ENCODE data around the gene ARSJ.
"Not testable (repeated sequence)": the region's sequence is repeated elsewhere in the genome, so short reads cannot be mapped to it uniquely, and the experiment has no call there.

The ARSJ gene

DNA sequence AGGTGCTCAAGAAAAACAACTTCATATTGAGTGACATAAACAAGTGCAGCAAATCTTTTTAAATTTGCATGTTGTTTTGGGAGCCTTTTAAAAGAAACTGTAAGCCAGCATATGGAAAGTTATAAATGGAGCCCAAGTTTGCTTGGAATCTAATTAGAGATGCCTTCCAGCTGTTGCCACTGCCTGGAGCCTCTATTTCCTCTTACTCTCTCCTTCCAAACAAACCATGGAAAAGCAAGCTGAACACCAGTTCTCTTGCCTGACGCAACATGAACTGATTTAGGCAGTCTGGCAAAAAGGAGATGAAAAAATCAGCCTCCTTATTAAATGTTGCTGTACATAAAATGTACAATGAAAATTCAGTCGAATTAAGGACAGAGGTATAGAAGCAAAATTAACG lies 21.5 kb downstream of the ARSJ start:
- DNase-seq (ENCODE audit: low read depth): no peak

DNA sequence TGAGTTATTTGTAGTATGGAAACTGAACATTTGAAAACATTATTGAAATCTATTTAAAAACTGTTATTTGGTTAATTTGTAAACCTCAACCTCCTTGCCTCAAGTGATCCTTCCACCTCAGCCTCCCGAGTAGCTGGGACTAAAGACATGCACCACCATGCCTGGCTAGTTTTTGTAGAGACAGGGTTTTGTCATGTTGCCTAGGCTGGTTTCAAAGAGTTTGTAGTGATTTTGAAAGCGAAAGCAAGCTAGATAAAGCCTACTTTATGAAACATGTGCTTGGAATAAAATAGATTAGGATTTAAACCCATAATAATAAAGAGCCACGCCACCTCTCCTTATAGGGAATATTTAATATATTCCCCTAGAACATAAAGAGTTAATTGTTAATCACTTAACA lies 23.5 kb downstream of the ARSJ start:
- no peak for DNase-seq (ENCODE audit: low read depth)

DNA sequence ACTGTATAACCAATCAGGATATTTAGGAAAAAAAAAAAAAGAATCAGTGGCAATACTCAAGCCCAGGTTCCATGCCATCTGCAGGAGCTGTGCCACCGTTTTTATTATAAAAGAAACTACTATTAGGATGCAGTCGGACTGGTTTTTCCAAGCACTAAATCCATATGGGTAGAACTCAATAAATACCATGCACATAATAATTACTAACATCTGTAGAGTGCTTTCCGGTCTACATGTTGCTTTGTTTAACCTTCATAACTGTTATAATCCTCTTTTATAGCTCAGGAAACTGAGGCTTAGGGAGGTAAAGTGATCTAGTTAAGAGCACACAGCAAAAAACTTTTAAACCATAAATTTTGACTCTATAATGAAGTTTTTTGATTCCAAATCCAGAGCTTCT lies 24.0 kb downstream of the ARSJ start:
- no peak for DNase-seq (ENCODE audit: low read depth)

DNA sequence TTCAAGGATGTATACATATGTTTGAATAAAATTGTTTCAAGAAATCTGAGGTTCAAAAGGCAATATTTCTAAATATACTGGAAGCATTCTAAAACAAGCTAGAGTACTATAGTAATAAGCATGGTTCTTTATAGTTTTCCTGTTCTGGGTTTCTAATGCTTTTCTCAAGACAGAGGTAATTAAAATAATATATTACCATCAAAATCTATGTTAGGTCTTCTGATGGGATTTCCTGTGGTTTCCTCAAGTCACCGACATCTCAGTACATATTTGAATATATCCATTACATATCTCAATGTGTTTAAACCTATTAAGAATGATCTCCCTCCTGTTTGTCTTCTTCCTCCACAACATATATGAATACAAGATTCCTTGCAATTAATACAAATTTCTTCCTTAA lies 25.6 kb downstream of the ARSJ start:
- no peak for DNase-seq (ENCODE audit: low read depth)

DNA sequence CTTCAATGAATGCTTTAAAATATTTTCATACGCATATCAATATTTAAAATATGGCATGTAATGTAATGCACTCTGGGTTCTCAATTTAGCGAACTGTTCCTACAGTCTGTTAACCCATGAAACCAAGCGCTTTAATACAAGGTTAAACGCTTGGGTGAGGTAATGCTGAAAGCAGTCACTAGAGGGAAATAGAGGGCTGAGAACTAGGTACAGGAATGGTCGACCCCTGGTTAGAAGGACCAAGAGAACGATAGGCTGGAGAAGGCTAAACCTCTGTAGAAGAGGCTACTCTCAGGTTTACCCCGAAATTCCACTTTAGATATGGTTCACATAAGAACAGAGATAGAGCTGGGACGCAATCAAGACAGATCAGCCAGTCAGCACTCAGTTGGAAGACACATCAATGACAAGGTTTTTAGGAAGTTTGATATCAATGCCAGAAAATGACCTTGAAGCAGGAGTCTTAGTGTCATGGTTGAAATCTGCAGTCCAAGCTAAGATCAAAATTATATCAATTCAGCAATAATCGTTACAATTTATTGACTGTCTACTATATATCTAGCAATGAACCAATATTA lies 26.9 kb downstream of the ARSJ start:
- DNase-seq (ENCODE audit: low read depth): no peak

DNA sequence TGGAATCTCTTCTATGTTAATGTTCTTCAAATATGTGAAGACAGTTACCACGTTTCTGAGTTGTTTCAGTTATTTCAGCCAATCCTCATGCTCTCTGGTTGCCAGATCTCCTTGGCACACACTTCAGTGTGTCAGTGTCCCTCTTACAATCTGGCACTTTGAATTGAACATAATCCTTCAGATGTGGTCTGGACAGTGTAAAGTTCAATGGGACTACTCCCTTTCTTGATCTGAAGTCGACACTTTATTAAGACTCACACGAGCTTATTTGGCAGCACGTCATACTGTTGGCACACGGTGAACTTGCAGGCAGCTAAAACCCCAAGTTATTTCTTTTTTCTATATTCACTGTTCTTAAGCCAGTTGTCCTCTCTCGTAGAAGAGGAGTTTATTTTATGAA lies 28.2 kb downstream of the ARSJ start:
- no peak for DNase-seq (ENCODE audit: low read depth)

DNA sequence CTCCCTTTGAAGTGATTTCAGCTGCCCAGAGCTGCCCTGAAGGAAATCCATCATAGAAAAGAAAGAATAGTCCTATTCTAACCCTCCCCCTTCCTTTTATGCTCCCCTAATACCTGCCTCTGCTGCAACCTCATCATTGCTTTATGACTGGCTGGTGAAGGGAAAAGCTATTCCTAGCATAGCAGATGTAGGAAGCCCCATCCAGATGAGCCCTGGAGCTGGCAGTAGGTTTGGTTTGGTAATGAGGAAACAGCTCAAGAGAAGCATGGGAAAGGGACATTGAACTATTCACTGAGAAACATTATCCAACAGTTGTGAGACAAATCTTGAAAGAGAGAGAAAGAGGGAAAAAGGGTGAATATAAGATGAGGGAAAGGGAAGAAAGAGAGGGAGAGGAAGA lies 29.2 kb downstream of the ARSJ start:
- no peak for DNase-seq (ENCODE audit: low read depth)

DNA sequence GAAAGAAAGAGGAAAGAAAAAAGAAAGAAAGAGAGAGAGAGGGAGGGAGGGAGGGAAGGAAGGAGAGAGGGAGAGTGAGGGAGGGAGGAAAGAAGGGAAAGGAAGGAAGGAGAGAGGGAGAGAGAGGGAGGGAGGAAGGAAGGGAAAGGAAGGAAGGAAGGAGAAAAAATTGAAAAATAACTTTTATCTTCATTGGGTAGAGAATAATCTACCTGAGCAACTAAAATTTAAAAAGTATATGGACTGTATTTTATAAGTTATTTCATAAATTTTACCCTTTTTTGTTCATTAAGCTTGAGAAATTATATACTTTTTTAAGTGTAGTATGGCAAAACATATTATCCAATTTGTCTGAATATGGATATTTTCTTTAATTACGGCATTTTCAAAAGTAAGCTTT lies 32.0 kb downstream of the ARSJ start:
- DNase-seq (ENCODE audit: low read depth): no peak

DNA sequence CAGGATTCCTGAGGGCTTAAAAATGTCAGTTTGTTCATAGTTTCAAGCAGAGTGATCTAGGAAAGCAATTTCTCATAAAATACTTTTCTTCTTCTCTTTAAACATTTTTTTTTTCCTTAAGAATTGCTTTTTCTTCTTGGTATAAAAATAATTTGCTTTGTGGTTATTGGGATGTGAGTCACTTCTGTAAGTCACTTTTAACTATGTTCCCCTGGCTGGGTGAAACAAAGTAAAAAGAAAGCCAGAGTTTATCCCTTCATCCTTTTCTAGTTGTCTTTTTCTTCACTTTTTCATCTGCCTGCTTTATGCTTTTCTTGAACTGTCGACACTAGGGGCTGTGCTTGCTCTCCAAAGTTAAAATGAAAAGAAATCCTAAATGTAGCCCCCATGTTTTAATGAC lies 33.5 kb downstream of the ARSJ start:
- DNase-seq (ENCODE audit: low read depth): no peak

DNA sequence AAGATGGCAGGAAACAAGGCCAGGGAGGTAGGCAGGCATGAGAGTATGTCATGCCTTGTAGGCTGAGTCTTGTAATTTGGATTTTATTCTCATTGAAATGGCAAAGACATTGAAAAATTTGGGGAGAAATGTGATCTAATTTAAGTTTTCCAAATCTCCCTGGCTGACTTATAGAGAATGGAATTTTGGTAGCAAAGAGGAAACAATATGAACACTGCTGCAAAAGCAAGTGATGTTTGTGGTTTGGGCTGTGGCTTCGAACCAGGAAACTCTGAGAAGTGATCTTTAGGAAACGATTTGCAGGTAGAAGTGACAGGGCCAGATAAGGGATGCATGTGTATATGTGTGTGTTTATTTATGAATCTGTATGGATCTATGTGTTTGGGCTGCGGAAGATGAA lies 35.6 kb downstream of the ARSJ start:
- DNase-seq (ENCODE audit: low read depth): no peak

DNA sequence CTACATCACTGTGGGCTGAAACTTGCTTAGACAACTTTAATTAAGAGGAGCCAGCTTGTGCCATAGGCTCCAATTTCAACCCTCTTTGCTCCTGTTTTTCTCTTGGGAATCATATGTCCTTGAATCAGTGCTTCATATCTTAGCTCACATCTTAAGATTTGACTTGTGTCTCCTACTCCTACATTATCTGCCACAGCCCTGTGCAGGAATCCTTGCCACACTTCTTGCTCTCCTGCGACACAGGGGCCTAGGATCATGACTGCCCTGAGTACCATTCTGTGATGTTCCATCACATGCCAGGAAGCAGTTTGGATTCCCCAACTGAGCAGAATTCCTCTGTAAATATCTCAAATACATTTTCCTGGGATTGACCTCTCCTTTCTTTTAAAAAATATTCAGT lies 36.4 kb downstream of the ARSJ start:
- no peak for DNase-seq (ENCODE audit: low read depth)

DNA sequence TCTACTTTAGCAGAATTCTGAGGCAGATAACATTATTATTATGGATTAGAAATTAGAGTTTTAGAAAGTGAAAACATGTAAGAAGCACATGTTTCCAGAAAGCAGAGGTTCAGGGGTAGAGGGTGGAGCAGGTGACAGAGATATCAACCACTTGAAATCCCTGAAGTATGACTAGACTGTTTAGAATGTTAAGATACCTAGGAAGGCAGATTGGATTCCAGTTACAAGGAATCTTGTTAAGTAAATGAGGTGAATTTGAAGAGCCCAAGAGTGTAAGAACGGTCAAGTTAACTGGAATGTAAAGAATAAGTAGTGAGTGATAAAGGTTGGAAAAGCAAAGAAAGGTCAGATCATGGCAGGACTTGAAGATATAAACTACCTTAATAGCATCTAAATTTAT lies 37.6 kb downstream of the ARSJ start:
- no peak for DNase-seq (ENCODE audit: low read depth)

DNA sequence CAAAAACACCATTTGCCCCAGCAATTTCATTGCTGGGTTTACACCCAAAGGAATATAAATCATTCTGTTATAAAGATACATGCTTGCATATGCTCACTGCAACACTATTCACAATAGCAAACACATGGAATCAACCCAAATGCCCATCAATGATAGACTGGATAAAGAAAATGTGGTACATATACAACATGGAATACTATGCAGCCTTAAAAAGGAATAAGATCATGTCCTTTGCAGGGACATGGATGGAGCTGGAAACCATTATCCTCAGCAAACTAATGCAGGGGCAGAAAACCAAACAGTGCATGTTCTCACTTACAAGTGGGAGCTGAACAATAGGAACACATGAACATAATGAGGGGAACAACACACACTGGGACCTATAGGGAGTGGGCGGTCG lies 39.3 kb downstream of the ARSJ start:
- DNase-seq (ENCODE audit: low read depth): not testable (repeated sequence)

DNA sequence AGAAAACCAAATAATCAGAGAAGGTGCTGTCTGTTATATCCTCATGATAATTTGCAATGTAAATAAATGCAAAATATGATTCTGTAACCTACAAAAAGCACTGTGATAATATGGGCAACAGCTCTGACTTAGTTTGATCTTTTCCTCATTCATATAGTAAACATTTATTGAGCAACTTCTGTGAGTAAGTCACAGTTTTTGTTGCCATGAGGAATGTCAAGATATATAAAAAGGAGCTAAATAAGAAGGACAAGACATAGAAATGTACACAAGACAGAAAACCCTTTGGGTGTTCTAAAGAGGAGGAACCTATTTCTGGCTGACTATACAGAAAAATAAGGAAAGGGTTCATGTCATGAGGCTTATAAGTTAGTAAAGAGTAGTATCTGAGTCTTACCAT lies 44.3 kb downstream of the ARSJ start:
- no peak for DNase-seq (ENCODE audit: low read depth)

DNA sequence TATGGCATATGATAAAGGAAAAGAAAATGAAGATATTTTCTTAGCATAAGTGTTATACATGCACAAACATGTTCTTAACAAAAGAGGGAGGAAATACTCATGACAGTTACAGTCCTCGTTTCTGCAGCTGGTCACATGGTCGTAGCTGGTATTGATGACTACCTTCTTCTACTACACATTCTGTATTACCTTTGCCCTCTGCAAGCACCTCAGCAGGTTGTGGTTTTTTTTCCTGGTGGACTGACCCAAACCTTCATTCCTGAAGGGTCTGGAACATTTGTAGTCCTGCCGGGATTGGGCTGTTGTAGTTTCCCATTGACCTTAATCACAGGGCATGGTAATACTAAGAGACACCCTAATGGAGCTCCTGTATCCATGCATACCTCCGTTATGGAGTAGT lies 54.7 kb downstream of the ARSJ start:
- not testable (repeated sequence) for DNase-seq (ENCODE audit: low read depth)

DNA sequence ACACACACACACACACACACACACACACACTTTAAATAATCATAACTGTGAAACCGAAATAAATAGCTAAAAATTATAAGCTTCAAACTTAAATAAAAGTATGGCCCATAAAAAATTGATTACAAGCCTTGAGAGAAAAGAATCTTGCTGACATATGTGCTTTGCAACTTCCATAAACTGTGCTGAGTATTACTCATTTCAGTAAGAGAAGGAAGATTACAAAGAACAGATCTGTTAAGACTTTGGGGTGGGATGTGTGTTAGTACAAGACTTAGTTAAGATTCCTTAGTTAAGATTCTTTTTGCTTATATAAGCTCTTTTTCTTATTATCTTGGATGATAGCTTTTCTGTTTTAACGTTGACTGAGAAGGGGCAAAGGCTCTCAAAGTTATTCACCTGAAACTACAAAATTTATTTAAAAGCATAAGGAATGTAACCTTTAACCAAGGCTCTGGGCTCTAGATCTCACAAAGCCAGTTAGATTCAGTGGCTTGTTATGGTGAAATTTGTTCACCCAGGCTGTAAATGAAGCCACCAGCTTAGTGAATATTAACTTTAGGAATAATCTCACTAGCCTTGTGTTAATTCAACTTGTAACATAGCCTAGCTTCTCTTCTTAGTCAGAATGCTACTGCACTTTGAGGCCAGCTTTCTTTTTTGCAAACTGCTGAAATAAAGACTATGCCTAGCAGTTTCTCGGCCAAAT lies 58.2 kb downstream of the ARSJ start:
- no peak for DNase-seq (ENCODE audit: low read depth)

DNA sequence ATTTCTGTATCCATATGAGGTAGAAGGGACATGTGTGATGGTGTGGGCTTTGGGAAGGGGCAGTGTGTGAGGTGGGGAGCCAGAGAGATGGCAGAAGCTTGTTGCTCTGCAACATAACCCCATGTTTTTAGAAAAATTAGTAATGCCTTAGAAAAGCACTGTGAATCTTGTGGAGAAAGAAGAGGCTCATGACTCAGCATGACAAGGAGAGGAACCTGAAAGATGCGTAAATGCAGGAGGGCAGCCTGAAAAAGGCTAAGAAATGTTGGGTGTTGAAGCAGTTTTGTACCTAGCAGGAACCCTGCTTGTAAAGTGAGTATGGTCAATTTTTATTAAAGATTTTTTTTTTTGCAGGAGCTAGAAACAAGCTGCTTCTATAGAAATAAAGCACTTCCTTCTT lies 59.8 kb downstream of the ARSJ start:
- DNase-seq (ENCODE audit: low read depth): no peak

DNA sequence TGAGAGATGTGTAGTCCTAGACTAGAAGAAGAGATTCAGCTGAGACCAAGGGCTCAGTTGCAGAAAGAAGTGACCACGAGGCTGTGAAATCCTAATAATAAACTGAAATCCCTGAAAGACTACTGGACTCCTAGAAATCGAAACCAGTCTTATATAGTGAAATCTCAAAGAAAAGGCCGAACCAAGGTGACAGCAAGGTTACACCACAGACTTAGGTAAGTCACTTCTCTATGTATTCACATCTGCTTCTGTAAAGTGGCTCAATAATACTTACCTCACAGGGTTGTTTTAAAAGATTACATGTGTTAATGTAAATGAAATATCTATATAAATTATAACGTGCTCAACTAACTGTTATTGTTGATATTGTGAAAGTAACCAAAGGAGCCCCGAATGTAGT lies 60.3 kb downstream of the ARSJ start:
- DNase-seq (ENCODE audit: low read depth): no peak

DNA sequence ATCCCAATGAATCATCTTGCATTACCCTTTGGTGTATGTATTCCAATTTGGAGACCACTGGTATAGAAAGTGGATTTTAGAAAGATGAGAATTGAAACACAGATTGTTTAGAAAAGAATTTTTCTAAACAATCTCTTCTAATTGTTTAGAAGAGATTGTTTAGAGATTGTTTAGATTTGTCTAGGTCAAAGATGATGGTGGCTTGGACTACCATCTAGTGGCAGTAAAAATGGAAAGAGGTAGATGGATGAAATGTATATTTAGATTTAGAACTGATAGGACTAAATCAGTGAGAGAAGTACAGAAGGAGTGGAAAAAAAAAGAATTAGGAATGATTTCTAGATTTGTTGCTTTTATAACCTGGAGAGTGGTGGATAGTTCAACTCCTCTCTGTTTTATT lies 70.6 kb downstream of the ARSJ start:
- no peak for DNase-seq (ENCODE audit: low read depth)

DNA sequence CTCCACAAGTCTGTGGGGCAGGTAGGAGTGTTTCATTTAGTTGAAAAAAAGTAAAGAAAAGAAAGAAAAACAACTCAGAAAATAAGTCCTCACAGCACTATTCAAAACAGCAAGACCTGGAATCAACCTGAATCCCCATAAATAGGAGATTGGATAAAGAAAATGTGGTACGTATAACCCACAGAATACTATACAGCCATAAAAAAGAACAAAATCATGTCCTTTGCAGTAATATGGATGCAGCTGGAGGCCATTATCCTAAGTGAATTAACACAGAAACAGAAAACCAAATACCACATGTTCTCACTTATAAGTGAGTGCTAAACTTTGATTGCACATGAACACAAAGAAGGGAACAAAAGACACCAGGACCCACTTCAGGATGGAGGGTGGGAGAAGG lies 71.9 kb downstream of the ARSJ start:
- DNase-seq (ENCODE audit: low read depth): no peak

DNA sequence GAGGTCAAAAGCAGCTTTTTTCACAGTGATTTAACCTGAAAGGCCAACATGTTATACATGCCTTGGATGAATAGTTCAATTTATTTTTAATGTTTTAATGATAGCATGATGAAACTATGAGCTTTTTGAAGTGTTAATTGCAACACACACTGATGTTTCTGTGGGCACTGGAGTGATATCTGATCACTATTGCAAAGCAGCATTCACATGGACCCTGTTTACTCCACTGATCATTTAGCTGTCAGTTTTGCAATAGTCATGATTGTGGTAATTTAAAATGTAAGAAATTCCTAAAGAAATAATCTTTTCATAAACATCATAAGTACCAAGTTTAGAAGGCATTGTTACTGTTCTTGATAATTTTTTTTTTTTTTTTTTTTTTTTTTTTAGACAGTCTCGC lies 74.1 kb downstream of the ARSJ start:
- no peak for DNase-seq (ENCODE audit: low read depth)

DNA sequence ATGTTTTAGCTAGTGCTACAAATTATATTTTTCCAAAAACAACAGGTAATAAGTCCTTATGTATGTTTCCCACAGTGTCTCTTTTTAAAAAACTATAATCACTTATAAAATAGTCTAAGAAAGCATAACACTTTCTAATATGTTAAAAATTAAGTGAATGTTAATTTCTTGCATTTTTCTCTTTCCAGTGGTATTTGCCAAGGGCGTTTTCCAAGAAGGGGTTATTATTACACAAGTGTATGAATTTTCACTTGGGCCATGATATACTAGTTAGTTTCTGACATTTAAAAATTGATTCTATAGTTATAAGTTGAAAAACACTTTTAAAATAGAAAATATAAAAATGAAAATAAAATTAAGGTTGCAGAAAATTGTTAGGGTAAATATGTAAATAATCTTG lies 74.6 kb downstream of the ARSJ start:
- DNase-seq (ENCODE audit: low read depth): no peak

DNA sequence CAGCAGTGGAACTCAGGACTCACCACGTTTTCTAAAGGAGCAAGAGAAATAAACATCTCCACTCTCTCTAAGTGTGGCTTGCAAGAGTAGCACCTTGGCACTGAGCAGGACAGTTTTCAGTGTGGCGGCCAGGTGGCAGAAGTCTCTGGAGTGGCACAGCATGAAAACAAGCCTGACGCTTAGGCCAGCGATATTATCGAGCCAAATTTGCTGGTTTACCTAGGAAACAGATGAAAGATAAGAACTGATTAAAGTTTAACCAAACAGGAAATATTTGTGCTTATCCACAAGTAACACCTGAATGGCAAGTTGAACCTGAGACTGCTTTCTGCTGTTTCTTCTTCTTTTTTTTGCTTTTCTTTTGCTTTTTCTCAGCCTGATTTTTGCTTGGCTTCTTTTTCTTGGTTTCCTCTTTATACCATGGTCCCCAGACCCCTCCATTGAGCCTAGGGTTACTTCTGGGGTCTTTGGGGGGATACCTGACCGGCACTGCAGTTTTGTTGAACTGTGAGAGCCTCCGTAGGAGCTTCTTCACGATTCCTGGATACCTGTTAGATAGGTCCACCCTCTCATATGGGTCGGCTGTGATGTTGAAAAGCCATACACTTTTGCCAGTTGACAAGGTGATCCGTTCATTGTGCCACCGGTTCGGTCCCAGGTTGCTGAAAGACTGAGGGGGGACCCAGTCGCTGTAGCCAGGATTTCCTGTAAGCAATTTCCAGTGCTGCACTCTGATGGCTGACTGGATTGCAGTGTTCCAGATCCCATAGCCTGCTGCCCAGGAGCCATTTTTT lies 77.3 kb downstream of the ARSJ start:
- peak; percentile 38 for DNase-seq (ENCODE audit: low read depth)
